ENCODE measurements around the gene ORAI3. TPM values are rescaled to one million over a fixed set of nuclear protein-coding genes. Genes with fewer than 3 reads are reported as not detected.

The ORAI3 gene
- total and polyA plus RNA-seq, 2 of the 13 experiments (the other 11 are each of a cell fraction or from before 2014, with no cell fraction given) = 11.4 to 32.0 TPM

DNA sequence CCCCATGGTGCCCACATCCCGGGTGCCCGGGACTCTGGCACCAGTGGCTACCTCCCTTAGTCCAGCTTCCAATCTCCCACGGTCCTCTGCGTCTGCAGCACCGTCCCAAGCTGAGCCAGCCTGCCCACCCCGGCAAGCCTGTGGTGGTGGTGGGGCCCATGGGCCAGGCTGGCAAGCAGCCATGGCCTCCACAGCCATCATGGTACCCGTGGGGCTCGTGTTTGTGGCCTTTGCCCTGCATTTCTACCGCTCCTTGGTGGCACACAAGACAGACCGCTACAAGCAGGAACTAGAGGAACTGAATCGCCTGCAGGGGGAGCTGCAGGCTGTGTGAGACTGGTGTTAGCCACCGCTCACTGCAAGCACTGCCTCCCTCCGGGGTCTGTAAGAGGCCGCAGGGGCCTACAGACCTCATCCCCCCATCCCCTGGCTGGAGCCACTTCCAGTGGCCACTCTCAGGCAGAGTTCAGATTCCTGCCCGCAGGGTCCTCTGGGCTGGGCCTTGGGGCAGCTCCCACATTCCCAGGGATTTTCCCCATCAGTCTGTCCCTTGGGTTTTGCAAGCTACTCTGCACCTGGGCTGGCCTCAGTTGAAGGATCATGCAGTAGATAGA lies 4.8 kb downstream of the ORAI3 start (continued):
- TF ChIP-seq, protein P1, sequence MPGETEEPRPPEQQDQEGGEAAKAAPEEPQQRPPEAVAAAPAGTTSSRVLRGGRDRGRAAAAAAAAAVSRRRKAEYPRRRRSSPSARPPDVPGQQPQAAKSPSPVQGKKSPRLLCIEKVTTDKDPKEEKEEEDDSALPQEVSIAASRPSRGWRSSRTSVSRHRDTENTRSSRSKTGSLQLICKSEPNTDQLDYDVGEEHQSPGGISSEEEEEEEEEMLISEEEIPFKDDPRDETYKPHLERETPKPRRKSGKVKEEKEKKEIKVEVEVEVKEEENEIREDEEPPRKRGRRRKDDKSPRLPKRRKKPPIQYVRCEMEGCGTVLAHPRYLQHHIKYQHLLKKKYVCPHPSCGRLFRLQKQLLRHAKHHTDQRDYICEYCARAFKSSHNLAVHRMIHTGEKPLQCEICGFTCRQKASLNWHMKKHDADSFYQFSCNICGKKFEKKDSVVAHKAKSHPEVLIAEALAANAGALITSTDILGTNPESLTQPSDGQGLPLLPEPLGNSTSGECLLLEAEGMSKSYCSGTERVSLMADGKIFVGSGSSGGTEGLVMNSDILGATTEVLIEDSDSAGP (CRISPR knock-in tag; IDR thresholded peaks at IDR 0.05; ENCODE audit: borderline replicate concordance) = peak; percentile 74; the same call in 1 of the 2 replicates
- TF ChIP-seq KLF6 (CRISPR knock-in tag; IDR thresholded peaks at IDR 0.05) (0 out of 2 replicates have a peak, but pooled peaks have one; percentile 30), CAMTA2 (CRISPR knock-in tag; IDR thresholded peaks at IDR 0.05; ENCODE audit: borderline replicate concordance) (0 out of 2 replicates have a peak, but pooled peaks have one; percentile 7), ZNF83 (CRISPR knock-in tag; IDR thresholded peaks at IDR 0.05; ENCODE audit: borderline replicate concordance) (peak; percentile 16; the same call in 1 of the 2 replicates), KAT7 (CRISPR knock-in tag; IDR thresholded peaks at IDR 0.05; ENCODE audit: borderline replicate concordance) (peak; percentile 21; the same call in 1 of the 2 replicates), ZNF136 (CRISPR knock-in tag; IDR thresholded peaks at IDR 0.05; ENCODE audit: low read depth) (peak; percentile 70; the same call in 1 of the 2 replicates), GZF1 (CRISPR knock-in tag; IDR thresholded peaks at IDR 0.05) (0 out of 2 replicates have a peak, but pooled peaks have one; percentile 53), DR1 (CRISPR knock-in tag; IDR thresholded peaks at IDR 0.05) (0 out of 2 replicates have a peak, but pooled peaks have one; percentile 19), ZBTB44 (CRISPR knock-in tag; IDR thresholded peaks at IDR 0.05) (no peak), STAG1 (CRISPR knock-in tag; IDR thresholded peaks at IDR 0.05) (peak; percentile 88), ZNF382 (CRISPR knock-in tag; IDR thresholded peaks at IDR 0.05; ENCODE audit: borderline replicate concordance) (no peak), ZNF550 (CRISPR knock-in tag; IDR thresholded peaks at IDR 0.05; ENCODE audit: borderline replicate concordance) (no peak), PITX1 (CRISPR knock-in tag; IDR thresholded peaks at IDR 0.05) (0 out of 2 replicates have a peak, but pooled peaks have one; percentile 23), ZNF292 (CRISPR knock-in tag; IDR thresholded peaks at IDR 0.05; ENCODE audit: borderline replicate concordance, low read depth) (peak; percentile 63; the same call in 1 of the 2 replicates), ZNF235 (CRISPR knock-in tag; IDR thresholded peaks at IDR 0.05; ENCODE audit: borderline replicate concordance) (peak; percentile 84; the same call in 1 of the 2 replicates), ZFX (CRISPR knock-in tag; IDR thresholded peaks at IDR 0.05; ENCODE audit: low read depth) (peak; percentile 84), MED1 (CRISPR knock-in tag; IDR thresholded peaks at IDR 0.05) (peak; percentile 53; the same call in 1 of the 2 replicates), ELF3 (CRISPR knock-in tag; IDR thresholded peaks at IDR 0.05) (peak; percentile 85), THAP7 (CRISPR knock-in tag; IDR thresholded peaks at IDR 0.05) (0 out of 2 replicates have a peak, but pooled peaks have one; percentile 47), SETDB1 (CRISPR knock-in tag; IDR thresholded peaks at IDR 0.05; ENCODE audit: borderline replicate concordance) (no peak), SP140L (CRISPR knock-in tag; IDR thresholded peaks at IDR 0.05; ENCODE audit: borderline replicate concordance) (no peak), BRD4 (CRISPR knock-in tag; IDR thresholded peaks at IDR 0.05) (0 out of 2 replicates have a peak, but pooled peaks have one; percentile 4), DMAP1 (CRISPR knock-in tag; IDR thresholded peaks at IDR 0.05) (no peak; the same call in 1 of the 2 replicates)
- TF ChIP-seq, protein P2, sequence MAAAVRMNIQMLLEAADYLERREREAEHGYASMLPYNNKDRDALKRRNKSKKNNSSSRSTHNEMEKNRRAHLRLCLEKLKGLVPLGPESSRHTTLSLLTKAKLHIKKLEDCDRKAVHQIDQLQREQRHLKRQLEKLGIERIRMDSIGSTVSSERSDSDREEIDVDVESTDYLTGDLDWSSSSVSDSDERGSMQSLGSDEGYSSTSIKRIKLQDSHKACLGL (CRISPR knock-in tag; IDR thresholded peaks at IDR 0.05) = peak; percentile 62; the same call in 1 of the 2 replicates
